SK-N-SH treated with all-trans-retinoic acid at 6 μM for 48 hours (cell line): ENCODE results near the gene DDX60.

Source experiments
- ATAC-seq: fragments of 200-7000 bp; cut with Tn5 transposase; 3 replicates; pipeline ENCODE4 v1.9.1; 2020; ENCODE audit warnings: mild to moderate bottlenecking, moderate library complexity
- ARNTL ChIP-seq: fragments of 450-650 bp; formaldehyde crosslinking; IDR thresholded peaks from 2 replicates; pipeline ENCODE4 v1.5.0; 2020; ENCODE audit warnings: low read depth, mild to moderate bottlenecking, moderate library complexity, borderline replicate concordance
- BACH2 ChIP-seq: fragments of 250-450 bp; sonication (Bioruptor Pico); IDR thresholded peaks from 2 replicates; pipeline ENCODE4 v1.9.0; 2021; ENCODE audit warnings: mild to moderate bottlenecking, borderline replicate concordance
- CSDC2 ChIP-seq: fragments of 250-450 bp; sonication (Bioruptor Pico); IDR thresholded peaks from 2 replicates; pipeline ENCODE4 v1.5.0; 2020; ENCODE audit warnings: mild to moderate bottlenecking, moderate library complexity
- ISL1 ChIP-seq: fragments of 250-450 bp; sonication (Bioruptor Pico); IDR thresholded peaks from 2 replicates; pipeline ENCODE4 v2.1.2; 2022; ENCODE audit warnings: mild to moderate bottlenecking, moderate library complexity
- OSR1 ChIP-seq: fragments of 250-450 bp; sonication (Bioruptor Pico); IDR thresholded peaks from 2 replicates; pipeline ENCODE4 v1.8.0; 2022; ENCODE audit warnings: moderate library complexity, mild to moderate bottlenecking, inconsistent platforms
- PPARA ChIP-seq: fragments of 250-450 bp; sonication (Bioruptor Pico); IDR thresholded peaks from 2 replicates; pipeline ENCODE4 v1.5.0; 2020; ENCODE audit warnings: mild to moderate bottlenecking, borderline replicate concordance
- RARB ChIP-seq: fragments of 250-450 bp; sonication (Bioruptor Pico); IDR thresholded peaks from 2 replicates; pipeline ENCODE4 v1.8.0; 2021; ENCODE audit warnings: mild to moderate bottlenecking, moderate library complexity
- SNAI2 ChIP-seq: fragments of 250-450 bp; sonication (Bioruptor Pico); IDR thresholded peaks from 2 replicates; pipeline ENCODE4 v1.5.0; 2020; ENCODE audit warnings: mild to moderate bottlenecking, moderate library complexity
- TCF4 ChIP-seq: fragments of 250-450 bp; sonication (Bioruptor Pico); IDR thresholded peaks from 2 replicates; pipeline ENCODE4 v1.8.0; 2021; ENCODE audit warnings: mild to moderate bottlenecking, moderate library complexity, borderline replicate concordance
- TOX ChIP-seq: fragments of 250-450 bp; sonication (Bioruptor Pico); IDR thresholded peaks from 2 replicates; pipeline ENCODE4 v1.8.0; 2021; ENCODE audit warnings: mild to moderate bottlenecking, moderate library complexity, borderline replicate concordance
- ZC3H10 ChIP-seq: fragments of 250-450 bp; sonication (Bioruptor Pico); IDR thresholded peaks from 2 replicates; pipeline ENCODE4 v1.5.1; 2021; ENCODE audit warnings: mild to moderate bottlenecking, moderate library complexity
- ZFP30 ChIP-seq: fragments of 450-650 bp; formaldehyde crosslinking; IDR thresholded peaks from 2 replicates; pipeline ENCODE4 v1.5.0; 2022; ENCODE audit warnings: mild to moderate bottlenecking, moderate library complexity
- ZNF565 ChIP-seq: fragments of 450-650 bp; formaldehyde crosslinking; conservative IDR thresholded peaks from 2 replicates; pipeline ENCODE4 v1.5.0; 2020; ENCODE audit warnings: low read depth, mild to moderate bottlenecking, moderate library complexity
- ZNF70 ChIP-seq: fragments of 450-650 bp; formaldehyde crosslinking; IDR thresholded peaks from 2 replicates; pipeline ENCODE4 v1.5.0; 2020; ENCODE audit warnings: mild to moderate bottlenecking, moderate library complexity
- ZNF8 ChIP-seq: fragments of 450-650 bp; formaldehyde crosslinking; IDR thresholded peaks from 2 replicates; pipeline ENCODE4 v1.5.0; 2020; ENCODE audit warnings: mild to moderate bottlenecking, moderate library complexity
- TF ChIP-seq, protein P1 (sequence below): fragments of 250-450 bp; sonication (Bioruptor Pico); IDR thresholded peaks from 2 replicates; pipeline ENCODE4 v1.5.1; 2020; ENCODE audit warnings: low read depth, mild to moderate bottlenecking, moderate library complexity
- TF ChIP-seq, protein P2 (sequence below): fragments of 250-450 bp; sonication (Bioruptor Pico); IDR thresholded peaks from 2 replicates; pipeline ENCODE4 v1.5.0; 2020; ENCODE audit warnings: mild to moderate bottlenecking, moderate library complexity
- TF ChIP-seq, protein P3 (sequence below): fragments of 250-450 bp; sonication (Bioruptor Pico); IDR thresholded peaks from 2 replicates; pipeline ENCODE4 v1.8.0; 2020; ENCODE audit warnings: mild to moderate bottlenecking, moderate library complexity, borderline replicate concordance
- TF ChIP-seq, protein P4 (sequence below): fragments of 250-450 bp; sonication (Bioruptor Pico); IDR thresholded peaks from 2 replicates; pipeline ENCODE4 v1.8.0; 2021; ENCODE audit warnings: low read depth, mild to moderate bottlenecking, moderate library complexity, borderline replicate concordance
- TF ChIP-seq, protein P5 (sequence below): fragments of 250-450 bp; sonication (Bioruptor Pico); IDR thresholded peaks from 2 replicates; pipeline ENCODE4 v1.5.1; 2021; ENCODE audit warnings: mild to moderate bottlenecking, moderate library complexity

Gene DDX60

DNA sequence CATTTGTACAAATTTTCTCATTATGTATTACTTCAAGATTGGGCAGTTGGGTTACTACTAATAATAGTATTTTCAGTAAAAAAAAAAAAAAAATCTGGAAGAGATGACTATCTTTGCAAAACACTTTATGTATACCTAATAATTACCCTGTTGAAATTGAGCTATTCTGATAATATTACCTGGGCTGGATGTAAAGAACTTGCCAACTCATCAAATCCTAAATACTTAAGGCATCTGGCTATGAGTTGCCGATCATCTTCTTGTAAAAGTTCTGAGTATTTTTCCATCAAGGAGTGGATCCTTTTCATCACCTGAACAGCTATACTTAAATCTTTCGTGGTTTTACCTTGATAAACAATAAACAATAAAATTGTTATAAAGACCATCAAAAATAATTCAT, 42.7 kb downstream of the DDX60 start:
- ATAC-seq: no peak
- TF ChIP-seq TOX (CRISPR knock-in tag) (no peak), ZNF565 (CRISPR knock-in tag) (no peak), SNAI2 (CRISPR knock-in tag) (no peak), ZNF70 (CRISPR knock-in tag) (no peak), TCF4 (CRISPR knock-in tag) (no peak), PPARA (no peak), ISL1 (no peak), ZC3H10 (no peak), CSDC2 (CRISPR knock-in tag) (no peak), ARNTL (no peak)
- TF ChIP-seq, protein P1, sequence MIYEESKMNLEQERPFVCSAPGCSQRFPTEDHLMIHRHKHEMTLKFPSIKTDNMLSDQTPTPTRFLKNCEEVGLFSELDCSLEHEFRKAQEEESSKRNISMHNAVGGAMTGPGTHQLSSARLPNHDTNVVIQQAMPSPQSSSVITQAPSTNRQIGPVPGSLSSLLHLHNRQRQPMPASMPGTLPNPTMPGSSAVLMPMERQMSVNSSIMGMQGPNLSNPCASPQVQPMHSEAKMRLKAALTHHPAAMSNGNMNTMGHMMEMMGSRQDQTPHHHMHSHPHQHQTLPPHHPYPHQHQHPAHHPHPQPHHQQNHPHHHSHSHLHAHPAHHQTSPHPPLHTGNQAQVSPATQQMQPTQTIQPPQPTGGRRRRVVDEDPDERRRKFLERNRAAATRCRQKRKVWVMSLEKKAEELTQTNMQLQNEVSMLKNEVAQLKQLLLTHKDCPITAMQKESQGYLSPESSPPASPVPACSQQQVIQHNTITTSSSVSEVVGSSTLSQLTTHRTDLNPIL (CRISPR knock-in tag): no peak
- TF ChIP-seq, protein P2, sequence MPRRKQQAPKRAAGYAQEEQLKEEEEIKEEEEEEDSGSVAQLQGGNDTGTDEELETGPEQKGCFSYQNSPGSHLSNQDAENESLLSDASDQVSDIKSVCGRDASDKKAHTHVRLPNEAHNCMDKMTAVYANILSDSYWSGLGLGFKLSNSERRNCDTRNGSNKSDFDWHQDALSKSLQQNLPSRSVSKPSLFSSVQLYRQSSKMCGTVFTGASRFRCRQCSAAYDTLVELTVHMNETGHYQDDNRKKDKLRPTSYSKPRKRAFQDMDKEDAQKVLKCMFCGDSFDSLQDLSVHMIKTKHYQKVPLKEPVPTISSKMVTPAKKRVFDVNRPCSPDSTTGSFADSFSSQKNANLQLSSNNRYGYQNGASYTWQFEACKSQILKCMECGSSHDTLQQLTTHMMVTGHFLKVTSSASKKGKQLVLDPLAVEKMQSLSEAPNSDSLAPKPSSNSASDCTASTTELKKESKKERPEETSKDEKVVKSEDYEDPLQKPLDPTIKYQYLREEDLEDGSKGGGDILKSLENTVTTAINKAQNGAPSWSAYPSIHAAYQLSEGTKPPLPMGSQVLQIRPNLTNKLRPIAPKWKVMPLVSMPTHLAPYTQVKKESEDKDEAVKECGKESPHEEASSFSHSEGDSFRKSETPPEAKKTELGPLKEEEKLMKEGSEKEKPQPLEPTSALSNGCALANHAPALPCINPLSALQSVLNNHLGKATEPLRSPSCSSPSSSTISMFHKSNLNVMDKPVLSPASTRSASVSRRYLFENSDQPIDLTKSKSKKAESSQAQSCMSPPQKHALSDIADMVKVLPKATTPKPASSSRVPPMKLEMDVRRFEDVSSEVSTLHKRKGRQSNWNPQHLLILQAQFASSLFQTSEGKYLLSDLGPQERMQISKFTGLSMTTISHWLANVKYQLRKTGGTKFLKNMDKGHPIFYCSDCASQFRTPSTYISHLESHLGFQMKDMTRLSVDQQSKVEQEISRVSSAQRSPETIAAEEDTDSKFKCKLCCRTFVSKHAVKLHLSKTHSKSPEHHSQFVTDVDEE (CRISPR knock-in tag): no peak
- TF ChIP-seq, protein P3, sequence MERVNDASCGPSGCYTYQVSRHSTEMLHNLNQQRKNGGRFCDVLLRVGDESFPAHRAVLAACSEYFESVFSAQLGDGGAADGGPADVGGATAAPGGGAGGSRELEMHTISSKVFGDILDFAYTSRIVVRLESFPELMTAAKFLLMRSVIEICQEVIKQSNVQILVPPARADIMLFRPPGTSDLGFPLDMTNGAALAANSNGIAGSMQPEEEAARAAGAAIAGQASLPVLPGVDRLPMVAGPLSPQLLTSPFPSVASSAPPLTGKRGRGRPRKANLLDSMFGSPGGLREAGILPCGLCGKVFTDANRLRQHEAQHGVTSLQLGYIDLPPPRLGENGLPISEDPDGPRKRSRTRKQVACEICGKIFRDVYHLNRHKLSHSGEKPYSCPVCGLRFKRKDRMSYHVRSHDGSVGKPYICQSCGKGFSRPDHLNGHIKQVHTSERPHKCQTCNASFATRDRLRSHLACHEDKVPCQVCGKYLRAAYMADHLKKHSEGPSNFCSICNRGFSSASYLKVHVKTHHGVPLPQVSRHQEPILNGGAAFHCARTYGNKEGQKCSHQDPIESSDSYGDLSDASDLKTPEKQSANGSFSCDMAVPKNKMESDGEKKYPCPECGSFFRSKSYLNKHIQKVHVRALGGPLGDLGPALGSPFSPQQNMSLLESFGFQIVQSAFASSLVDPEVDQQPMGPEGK (CRISPR knock-in tag): no peak

DNA sequence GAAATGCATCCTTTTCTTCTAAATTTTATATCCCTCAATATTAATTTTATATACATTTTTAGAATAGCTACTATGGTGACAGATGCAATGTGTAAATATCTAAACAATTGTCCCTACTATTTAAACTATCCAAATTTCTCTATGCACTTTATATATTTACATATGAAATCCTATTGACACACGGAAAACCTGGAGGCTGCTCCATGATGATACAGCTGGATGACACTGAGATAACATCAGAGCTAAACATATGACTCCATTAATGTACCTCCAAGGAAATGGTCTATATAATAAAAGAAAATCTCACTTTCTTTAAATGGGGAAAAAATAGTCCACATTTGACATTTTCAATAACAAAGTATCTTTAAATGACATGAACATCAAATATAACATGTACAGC, 43.7 kb downstream of the DDX60 start:
- TF ChIP-seq CSDC2 (CRISPR knock-in tag) (no peak), TOX (CRISPR knock-in tag) (no peak), TCF4 (CRISPR knock-in tag) (no peak), OSR1 (CRISPR knock-in tag) (no peak), ZNF8 (CRISPR knock-in tag) (no peak), ZC3H10 (no peak)
- TF ChIP-seq, all 23 proteins: peak for 0
- ATAC-seq: no peak

DNA sequence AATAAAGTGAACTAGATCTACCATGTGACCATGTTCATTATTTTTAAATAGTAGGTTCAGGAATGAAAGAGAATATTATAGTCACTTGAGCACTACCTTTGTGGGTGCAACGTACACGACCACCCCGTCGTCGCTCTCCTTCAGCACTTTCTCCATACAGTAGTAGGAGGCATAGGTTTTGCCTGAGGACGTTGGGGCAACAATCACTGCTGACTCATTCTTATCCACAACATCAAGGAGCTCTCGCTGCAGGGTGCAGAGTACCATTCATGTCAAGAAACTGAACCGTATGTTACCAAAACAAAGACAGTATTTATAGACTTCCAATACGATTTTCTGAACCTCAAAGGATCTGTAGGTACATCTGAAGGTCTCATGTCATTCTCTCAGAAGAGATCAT, 44.7 kb downstream of the DDX60 start:
- no peak for ATAC-seq
- TF ChIP-seq, protein P4, sequence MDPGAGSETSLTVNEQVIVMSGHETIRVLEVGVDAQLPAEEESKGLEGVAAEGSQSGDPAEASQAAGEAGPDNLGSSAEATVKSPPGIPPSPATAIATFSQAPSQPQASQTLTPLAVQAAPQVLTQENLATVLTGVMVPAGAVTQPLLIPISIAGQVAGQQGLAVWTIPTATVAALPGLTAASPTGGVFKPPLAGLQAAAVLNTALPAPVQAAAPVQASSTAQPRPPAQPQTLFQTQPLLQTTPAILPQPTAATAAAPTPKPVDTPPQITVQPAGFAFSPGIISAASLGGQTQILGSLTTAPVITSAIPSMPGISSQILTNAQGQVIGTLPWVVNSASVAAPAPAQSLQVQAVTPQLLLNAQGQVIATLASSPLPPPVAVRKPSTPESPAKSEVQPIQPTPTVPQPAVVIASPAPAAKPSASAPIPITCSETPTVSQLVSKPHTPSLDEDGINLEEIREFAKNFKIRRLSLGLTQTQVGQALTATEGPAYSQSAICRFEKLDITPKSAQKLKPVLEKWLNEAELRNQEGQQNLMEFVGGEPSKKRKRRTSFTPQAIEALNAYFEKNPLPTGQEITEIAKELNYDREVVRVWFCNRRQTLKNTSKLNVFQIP (CRISPR knock-in tag): no peak
- TF ChIP-seq RARB (no peak), ARNTL (no peak), ZNF565 (CRISPR knock-in tag) (no peak)
- TF ChIP-seq, protein P3 (CRISPR knock-in tag): no peak

DNA sequence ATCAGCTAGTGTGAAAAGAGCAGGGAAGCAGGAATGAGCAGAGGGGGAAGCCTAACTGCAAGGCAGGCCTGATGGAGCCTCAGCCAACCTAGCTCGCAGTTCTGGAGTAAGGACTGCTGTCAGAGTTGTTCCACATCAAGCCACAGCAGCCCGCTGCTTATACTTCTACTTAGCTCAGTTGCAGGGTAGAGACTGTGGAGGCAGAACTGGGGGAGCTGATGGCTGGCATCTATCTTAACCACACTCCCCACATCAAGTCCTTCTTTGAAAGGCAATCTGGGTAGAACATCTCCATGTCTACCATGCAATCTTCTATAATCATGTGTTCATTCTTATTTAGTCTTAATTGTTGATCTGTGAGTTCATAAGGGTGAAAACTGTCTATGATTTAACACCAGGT, 46.1 kb downstream of the DDX60 start:
- TF ChIP-seq TOX (CRISPR knock-in tag): no peak
- TF ChIP-seq ARNTL: no peak
- TF ChIP-seq, protein P5, sequence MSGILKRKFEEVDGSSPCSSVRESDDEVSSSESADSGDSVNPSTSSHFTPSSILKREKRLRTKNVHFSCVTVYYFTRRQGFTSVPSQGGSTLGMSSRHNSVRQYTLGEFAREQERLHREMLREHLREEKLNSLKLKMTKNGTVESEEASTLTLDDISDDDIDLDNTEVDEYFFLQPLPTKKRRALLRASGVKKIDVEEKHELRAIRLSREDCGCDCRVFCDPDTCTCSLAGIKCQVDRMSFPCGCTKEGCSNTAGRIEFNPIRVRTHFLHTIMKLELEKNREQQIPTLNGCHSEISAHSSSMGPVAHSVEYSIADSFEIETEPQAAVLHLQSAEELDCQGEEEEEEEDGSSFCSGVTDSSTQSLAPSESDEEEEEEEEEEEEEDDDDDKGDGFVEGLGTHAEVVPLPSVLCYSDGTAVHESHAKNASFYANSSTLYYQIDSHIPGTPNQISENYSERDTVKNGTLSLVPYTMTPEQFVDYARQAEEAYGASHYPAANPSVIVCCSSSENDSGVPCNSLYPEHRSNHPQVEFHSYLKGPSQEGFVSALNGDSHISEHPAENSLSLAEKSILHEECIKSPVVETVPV: no peak
- TF ChIP-seq ZNF565 (CRISPR knock-in tag): no peak
- TF ChIP-seq ZC3H10: no peak
- no peak for TF ChIP-seq BACH2
- TF ChIP-seq ZFP30: no peak
- TF ChIP-seq, all 23 proteins: peak for 0
- no peak for ATAC-seq
